Stimulated activated CD8-positive, alpha-beta memory T cell treated with anti-CD3 and anti-CD28 coated beads, Interleukin-12 subunit alpha, Interleukin-12 subunit beta, amount 100 ng/mL, for 24 hours (primary cell): ENCODE measurements around the gene BABAM2.

Experiments used
- DNase-seq: peaks from one replicate; pipeline ENCODE4 v3.0.0-alpha.2; 2020; ENCODE audit errors: extremely low read depth

The BABAM2 gene

DNA sequence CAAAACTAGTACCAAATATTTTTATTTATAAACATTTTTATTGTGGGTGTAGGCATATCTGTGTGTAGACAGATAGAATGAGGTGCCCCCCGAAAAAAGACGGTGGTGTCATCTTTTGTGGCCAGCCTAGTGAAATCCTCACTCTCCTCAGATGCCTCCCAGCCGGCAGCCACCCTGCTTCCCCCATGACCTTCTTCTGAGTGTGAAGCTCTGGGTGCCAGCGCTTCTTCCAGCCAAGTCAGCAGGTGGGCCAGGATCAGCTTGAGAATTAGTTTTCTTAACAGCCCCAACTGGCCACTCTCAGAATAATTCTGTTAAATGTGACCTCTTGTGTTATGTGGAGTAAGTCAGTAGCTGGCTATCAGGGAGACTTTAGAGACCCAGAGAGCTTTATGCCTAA, 272.5 kb downstream of the BABAM2 start:
- DNase-seq = no peak

DNA sequence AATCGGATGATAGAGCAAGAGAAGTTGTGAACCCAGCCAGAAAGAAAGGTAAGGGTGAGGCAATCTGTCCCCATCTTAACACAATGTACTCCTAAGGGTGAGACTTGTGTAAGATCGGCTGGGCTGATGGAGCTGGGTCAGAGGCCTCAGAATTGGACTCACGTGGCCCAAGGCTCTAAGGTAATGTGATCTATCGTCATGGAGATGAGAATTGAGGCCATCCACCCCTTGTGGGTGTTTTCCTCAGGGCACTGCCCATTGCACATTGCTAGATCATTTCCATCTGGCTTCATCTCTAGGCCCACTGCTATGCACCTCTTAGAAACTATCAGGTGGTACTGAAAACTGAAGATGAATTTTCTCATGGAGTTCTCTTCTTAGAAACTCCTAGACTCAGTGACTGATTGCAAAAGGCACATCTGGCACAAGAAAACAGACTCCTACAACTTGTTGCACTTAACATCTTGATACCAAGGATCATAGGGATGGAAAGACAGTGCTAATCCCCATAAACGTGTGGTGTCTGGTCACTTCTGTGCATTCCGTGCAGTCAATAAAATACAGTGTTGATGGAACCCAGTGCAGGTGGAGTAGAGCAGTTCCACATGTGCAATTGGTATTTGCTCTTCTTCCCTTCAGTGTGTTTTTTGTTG, 273.2 kb downstream of the BABAM2 start:
- no peak for DNase-seq

DNA sequence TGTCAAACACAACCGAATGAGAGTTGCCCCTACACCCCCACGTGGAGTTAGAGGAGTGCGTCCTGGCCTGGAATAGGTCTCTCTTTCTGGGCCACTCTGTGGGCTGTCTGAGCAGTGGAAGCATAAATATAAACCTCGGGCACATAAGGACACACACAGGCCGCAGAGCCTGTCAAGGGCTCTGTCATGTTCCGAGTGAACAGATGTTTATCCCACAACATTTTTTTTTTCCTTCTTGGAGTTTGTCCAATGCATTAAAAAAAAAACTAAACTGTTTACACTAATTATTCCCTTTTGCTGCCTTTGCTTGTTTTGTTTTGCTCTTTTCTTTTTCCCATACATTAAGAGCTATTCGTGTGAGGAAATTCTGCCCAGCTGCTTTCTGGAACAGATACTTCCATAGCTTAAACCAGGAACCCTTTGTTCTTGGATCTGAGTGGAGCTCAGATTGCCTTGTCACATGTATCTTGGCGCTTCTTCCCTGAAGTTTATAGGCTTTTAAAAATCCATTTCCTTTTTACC, 273.8 kb downstream of the BABAM2 start:
- DNase-seq = no peak

DNA sequence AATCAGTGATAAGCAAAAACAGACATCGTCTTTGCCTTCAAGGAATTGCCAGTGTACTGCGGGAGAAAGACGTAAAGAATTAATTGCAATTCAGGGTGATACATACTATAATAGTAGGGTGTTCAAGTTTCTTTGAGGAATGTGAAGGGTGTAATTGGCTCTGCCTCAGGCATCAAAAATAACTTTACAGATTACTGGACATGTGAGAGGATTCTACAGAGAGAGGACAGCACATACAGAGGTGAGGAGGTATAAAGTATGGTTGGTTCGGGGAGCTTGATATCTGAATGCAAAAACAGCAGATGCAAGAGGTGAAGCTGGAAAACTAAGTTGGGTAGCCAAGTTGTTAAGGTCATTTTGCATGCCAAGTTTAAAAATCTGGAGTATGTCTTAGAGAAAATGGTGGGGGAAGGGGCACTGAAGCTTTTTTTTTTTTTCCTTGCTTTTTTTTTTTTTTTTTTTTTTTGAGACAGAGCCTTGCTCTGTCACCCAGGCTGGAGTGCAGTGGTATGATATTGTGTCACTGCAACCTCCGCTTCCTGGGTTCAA, 274.6 kb downstream of the BABAM2 start:
- DNase-seq = no peak

DNA sequence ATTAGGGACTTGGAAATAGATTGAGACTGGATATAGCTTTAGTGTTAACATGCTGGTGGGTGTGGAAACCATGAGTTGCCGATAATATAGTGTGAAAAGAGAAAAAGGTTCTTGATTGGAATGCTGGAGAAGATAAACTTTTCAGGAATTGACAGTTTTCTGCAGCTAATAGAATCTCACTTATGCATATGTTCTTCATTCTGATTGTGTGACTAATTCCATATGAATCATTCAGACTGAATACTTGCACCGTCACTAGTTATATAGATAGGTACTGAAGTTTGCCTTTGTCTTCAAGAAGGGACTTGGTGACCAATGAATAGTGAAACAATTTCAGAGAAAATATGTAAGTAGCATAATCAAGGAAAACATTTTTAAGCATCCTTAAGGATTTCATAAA, 276.4 kb downstream of the BABAM2 start:
- no peak for DNase-seq

DNA sequence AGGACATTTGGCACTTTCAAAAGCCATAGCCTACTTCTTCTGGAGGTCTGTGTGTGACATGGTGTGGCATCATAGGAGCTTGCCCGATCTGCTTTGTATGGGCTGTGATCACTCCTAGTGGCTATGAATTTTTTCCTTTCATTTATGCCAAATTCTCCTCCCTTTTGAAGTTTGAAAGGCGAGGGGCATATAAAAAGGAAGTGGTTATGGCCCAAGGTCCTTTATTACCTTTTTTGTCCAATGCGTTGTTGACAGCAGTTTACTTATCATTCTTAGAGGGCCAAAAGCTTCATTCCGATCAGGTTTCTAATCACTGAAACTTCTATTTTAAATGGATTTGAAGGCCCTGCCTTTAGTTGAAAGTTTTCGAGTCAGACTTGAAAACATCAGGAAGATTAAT, 277.8 kb downstream of the BABAM2 start:
- no peak for DNase-seq

DNA sequence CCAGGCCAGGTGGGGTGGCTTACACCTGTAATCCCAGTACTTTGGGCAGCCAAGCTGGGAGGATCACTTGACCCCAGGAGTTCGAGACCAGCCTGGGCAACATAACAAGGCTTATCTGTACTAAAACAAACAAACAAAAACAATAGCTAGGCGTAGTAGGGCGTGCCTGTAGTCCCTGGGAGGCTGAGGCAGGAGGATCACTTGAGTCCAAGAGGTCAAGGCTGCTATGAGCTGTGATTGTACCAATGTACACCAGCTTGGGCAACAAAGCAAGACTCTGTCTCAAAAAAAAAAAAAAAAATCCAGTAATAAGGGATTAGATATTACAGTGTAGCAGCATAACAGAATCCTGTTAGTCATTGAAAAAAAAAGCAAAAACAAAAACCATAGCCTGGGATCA, 279.0 kb downstream of the BABAM2 start:
- no peak for DNase-seq

DNA sequence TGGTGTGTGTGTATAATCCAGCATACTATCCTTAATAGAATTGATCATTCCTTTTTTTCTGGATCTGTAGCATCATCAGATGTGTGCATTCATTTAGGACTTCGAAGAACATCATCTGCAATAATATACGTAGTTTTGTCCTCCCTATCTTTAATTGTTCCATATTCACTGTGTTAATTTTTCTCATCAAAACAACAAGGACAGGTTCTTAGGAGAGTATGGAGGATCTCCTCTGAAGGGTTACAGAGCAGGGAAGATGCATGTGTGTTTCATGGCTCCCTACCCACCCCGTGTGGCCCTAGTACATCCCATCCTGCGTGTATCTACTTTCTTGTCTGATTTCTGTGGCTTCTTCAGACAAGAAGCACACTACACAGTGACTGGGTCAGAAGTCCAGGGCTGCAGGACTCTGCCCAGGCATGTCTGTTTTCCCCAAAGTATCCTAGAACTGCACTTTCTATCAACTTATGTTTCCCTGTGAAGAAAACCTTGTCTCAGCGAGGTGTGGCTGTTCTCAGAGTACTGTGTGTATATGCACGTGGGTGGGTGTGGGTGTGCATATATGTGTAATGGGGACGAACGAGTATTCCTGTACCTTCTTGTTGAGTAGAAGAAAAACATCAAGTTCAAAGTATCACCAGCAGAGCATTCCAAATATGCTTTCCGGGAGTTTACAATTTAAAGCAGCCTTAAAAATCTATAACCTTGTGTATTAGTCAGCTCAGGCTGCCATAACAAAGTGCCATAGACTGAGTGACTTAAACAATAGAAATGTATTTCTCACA, 281.8 kb downstream of the BABAM2 start:
- DNase-seq = no peak

DNA sequence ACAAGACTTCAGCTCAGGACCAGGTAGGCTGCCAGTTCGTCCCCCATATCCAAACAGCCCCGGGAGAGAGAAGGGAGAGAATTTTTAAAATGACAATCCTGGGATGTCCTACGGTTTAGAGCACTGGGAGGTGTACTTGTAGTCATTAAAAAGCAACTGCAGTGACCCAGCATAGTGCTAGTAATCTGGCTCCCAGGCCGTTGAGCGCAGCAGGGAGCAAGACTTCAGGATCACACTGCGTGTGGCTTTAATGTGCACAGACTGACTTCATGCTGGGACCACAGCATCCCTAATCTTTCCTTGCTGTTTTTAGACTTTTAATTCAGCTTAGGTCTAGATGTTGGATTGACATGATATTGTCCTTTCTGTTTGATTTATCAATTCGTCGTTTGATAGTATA, 282.8 kb downstream of the BABAM2 start:
- DNase-seq = no peak

DNA sequence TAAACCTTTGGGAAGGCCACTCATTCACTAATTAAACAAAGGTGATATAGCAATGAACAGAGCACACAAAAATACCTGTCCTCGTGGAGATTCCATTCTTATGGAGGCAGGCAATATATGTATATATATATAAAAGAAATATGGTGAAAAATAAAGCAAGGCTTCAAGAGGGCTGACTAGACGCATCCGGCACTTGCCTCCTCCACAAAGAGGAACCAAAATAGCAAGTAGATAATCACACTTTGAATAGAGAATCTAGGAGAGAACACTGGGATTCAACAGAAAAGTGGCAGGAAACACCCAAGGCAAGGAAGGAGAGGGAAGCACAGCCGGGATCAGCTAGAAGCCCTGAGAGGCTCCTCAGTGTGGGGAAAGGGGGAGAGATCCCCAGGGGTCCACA, 283.7 kb downstream of the BABAM2 start:
- no peak for DNase-seq

DNA sequence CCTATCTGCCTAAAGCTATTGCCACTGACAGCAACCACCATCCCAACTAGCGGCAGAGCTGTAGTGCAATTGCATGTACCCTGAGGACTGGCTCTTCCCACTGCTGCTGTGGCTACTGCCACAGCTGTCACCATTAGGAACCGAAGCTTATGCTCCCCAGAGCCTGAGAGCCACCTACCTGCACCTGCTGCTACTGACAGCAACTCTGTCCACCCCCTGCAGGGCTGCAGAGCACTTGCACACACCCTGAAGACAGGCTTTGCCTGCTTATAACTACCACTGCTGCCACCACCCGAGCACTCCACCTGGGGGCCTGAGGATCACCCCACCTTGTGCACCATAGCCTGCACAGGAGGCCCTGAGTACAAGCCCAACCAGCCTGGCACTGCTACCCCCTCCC, 284.5 kb downstream of the BABAM2 start:
- no peak for DNase-seq

DNA sequence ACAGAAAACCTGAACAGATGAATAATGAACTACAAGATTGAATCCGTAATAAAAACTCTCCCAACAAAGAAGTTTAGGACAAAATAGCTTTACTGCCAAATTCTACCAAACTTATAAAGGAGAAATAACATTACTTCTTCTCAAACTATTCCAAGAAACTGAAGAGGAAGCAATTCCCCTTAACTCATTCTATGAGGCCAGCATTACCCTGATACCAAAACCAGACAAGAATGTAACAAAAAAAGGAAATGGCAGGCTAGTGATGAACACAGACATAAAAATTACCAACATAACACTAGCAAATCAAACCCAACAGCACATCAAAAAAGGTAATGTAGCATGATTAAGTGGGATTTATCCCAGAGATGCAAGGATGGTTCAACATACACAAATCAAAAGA, 288.4 kb downstream of the BABAM2 start:
- no peak for DNase-seq

DNA sequence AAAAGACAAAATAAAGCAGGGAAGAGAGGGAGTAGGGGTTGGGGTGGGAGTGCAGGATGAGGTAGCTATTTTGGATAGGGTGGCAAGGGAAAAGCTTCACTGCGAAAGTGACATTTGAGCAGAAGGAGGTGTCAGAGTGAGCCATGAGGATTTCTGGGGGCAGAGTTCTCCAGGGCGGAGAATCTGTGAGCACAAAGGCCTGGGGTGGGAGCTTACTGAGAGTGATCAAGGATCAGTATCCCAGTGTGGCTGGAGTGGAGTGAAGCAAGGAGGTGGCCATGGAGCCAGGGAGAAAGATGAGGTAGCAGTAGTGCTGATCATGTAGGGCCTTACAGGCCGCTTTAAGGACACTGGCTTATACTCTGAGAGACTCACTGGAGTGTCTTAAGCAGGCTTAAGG, 291.3 kb downstream of the BABAM2 start:
- DNase-seq = no peak

DNA sequence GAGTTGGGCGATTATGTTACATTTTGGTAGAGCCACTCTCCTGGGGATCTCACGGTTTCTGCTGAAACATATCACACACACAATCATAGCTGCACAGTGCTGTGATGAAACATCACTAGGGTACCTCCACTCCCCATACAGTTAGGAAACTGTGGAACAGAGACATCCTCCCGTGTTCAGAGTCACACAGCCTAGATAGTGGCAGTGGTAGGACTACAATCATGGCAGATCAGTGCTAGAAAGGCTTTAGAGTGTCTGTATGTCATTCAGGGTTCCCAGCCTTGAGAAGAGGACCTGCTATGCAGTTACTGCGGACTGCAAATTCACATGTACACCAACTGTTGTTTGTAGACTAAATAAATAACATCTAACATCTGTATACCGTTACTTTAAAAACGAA, 291.8 kb downstream of the BABAM2 start:
- DNase-seq = no peak

DNA sequence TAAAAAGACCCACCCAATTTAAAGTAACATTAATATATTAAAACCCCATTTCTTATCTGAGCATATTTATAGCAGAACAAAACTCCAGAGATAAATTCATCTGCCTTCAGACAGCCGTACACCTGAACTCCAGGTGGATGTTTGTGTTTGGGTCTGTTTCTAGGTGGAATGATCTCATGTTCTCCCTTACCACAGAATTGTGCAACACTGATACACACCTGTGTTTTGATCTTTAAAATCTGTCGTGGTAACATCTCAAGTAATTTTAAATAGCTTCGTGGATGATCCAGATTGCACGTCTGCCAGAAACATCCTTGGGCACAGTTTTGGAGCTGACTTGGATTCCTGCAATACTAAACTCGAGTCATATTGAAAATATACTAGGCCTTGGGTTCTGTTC, 294.6 kb downstream of the BABAM2 start:
- no peak for DNase-seq

DNA sequence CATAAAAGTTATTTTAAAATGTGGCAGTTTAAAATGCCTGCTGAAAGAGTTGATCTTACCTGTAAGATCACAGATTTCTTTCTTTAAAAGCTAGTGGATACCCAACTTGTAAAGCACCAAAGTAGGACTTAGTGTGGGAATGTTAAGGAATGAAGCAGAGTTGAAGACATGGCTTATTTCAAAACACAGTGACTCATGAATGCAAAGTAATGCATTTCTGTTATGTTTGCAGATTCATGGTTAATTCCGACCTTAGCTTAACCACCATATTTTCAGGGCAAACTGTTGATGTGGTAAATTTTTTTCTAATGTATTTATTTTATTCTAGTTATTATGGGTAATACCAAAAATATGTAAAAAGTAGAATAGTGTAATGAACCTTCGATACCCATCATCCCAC, 295.4 kb downstream of the BABAM2 start:
- no peak for DNase-seq

DNA sequence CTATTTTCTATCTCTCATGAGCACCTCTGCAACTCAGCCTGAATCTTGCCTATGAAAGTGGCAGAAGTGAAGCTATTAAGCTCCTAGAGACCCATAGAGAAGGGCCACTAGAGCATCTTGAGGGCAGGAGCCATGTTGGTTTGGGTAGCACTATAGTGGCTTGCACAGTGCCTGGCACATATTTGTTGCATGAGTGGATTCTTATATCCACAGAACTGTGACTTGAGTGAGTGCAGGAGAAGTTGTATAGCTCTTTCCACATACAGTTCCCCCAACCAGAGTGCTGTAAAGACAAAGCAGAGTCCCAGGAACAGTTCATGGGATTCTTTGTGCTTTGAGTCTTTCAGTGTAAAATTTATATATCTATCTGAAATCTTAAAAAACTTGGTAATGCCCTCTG, 296.7 kb downstream of the BABAM2 start:
- no peak for DNase-seq

DNA sequence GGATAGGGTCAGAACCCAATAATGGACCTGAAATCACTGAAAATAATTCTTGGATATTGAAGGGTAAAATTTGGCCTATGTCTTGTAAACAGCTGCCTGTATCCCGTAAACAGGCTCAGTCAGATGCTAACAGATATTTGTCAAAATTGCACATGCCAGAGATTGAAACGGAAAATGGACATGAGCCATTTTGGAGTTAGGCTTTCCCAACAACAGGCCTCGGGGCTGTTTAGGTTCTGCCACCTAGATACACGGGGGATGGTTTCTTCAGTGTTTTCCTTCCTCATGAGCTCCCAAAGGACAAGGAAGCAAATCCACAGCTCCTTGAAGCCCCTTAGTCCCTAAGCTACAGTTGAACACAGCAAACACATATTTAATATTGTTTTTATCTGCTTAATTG, 297.9 kb downstream of the BABAM2 start:
- no peak for DNase-seq

DNA sequence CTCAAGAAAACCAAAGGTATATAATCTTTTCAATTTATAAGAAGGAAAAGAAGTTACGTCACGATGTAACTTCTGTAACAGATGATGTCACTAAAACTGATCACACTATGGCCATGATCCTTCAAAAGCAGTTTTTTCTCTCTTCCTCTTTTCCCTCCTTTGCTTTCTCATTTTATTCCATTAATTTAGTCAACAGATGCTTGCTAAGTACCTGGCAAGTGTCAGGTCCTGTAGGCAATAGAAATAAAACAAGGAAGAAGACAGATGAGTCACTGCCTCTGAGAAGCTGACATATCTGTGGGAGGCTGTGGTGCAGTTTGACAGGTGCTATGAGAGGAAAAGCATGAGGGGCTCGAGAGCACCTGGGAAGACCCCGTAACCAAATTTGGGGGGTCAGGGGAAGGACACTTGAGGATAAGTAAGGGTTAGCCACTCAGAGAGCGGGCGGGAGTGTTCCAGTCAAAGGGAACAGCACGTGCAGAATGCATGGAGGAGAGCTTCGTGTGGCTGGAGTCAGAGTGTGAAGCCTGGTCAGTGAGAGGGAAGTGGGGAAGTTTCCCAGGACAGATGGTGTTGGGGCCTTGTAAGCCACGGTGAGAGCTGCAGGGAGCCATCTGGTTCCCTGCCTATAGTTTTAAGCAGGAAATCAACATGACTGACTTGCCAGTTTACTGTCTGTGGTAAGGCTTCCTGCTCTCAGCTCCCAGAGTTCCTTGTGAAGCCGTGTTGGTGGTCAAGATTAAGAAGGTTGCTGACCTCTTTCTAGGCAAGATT, 303.3 kb downstream of the BABAM2 start:
- no peak for DNase-seq

DNA sequence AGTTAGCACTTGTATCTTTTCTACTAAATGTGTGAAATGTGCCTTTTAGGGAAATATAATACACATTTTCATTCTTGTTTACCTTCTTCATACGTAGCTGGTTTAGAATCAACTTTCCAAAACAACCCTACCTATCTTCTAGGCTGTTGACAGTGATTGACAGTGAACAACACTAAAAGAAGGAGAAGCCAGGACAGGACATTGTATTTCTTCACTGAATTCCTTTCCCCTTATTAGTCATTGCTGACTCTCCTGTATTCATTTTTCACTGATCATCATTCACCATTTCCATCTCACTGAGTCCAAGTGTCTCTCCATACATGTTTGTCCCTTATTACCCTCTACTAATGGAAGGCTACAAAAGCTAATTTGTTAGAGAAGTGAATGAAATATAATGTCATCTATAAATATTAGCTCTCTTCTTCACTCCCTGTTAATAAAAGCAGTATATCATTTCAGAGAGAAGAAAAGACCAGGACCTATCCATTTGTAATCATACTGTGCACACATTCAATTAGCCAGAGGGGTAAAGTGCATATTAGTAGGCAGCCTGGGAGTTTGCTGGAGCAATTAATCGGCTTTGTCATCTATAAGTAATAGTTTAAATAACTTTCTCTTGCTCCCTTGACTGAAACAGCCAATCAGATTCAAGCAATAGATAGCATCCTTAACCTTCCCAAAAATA, 309.6 kb downstream of the BABAM2 start:
- no peak for DNase-seq

DNA sequence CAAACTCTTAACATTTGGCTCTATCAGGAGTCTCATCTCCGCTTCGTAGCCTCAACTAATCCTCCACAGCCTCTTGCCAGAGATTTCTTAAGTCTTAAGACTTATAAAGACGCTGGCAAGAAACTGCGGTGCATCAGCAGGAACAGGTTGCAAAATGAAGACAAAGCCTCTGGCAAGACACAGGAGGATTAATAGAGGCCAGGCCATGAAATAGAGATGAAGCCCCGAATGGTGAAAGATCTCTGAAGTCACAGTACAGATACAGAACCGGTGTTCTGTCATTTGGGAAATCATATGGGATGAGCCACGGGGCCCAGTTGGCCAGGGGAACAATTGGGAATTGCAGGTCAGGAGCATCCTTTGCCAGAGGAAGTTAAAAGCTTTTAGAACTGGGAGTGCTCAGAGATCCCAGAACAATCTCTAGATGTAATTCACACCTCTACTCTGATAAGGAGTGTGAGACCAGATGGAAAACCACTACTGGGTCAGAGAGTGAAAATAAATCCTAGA, 311.2 kb downstream of the BABAM2 start:
- DNase-seq = no peak

DNA sequence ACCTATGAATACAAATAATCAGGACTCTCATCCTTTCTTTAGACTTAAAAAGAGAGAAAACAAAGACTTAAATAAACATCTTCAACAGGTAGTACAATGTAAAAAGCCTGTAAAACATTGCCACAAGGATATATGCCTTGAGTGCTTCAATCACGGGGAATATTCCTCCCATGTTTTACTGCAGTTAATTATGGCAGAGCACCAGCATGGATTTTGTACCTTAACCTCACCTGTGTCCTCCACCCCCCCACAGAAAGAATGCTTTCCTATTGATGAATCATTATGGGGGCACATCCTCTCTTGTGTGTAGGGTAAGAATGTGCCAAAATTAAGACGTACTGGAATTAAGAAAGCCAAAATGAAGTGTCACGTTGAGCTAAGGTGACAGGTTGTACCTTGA, 312.2 kb downstream of the BABAM2 start:
- DNase-seq = no peak
